Esophagus muscularis mucosa (tissue), 4 donors: Measurements from ENCODE around the gene CPED1. TPM values are rescaled to one million over a fixed set of nuclear protein-coding genes. Genes with fewer than 3 reads are reported as not detected.

ENCODE experiments used
- DNase-seq: peaks from one replicate; pipeline ENCODE4 v3.0.0-alpha.2; 2017; ENCODE audit errors: extremely low spot score
- H3K27ac ChIP-seq, 4 donors: fragments of 200-600 bp; sonication (generic); replicated peaks in 1 of 4; 1 replicate in 3 of 4; 2 replicates in 1 of 4; pipeline ENCODE4 v1.5.1; 2016 to 2019; ENCODE audit warnings: mild to moderate bottlenecking in 1 of 4
- H3K27me3 ChIP-seq, 4 donors: fragments of 200-600 bp; sonication (generic); one replicate each; pipeline versions ENCODE4 v1.5.1 to v1.6.0; 2016 to 2019
- H3K36me3 ChIP-seq, 4 donors: fragments of 200-600 bp; sonication (generic); one replicate each; pipeline ENCODE4 v1.5.1; 2016 to 2019
- H3K4me1 ChIP-seq, 4 donors: fragments of 200-600 bp; sonication (generic); one replicate each; pipeline ENCODE4 v1.5.1; 2016 to 2019
- H3K4me3 ChIP-seq, 4 donors: fragments of 200-600 bp; sonication (generic); 1 replicate in 2 of 4; 2 replicates in 2 of 4; pipeline ENCODE4 v1.5.1; 2016 to 2019; ENCODE audit warnings: mild to moderate bottlenecking in 4 of 4, moderate library complexity in 1 of 4
- H3K9me3 ChIP-seq, 4 donors: fragments of 200-600 bp; sonication (generic); 1 replicate in 3 of 4; 2 replicates in 1 of 4; pipeline ENCODE4 v1.5.1; 2016 to 2019
- EP300 ChIP-seq: sonication (generic); formaldehyde crosslinking; IDR thresholded peaks from one replicate; pipeline ENCODE4 v1.6.1; 2017; ENCODE audit warnings: antibody characterized with exemption
- POLR2A ChIP-seq: fragments of 450-650 bp; IDR thresholded peaks from one replicate; pipeline ENCODE4 v1.6.1; 2017; ENCODE audit warnings: antibody characterized with exemption, moderate library complexity, mild to moderate bottlenecking, low read depth
- POLR2AphosphoS5 ChIP-seq, 2 donors: sonication (generic); formaldehyde crosslinking; IDR thresholded peaks; one replicate each; pipeline ENCODE4 v1.6.1; 2017; ENCODE audit warnings: antibody characterized with exemption in 2 of 2
- WGBS: methylation state at CpG from one replicate; pipeline ENCODE4 v1.1.5; 2018; 5-methylcytosine and 5-hydroxymethylcytosine counted together
- intact Hi-C: fragments of 100-400 bp; cut with DNase I; formaldehyde crosslinking; loops from one replicate; pipeline ENCODE4 v1.15.1; 2023
- total RNA-seq, 4 donors: library from RNA; depleted of rRNA; stranded (reverse); fragments of >200 nt; gene quantifications; one replicate each; pipeline versions ENCODE4 v1.1.0 to v1.2.1, GENCODE V29; 2016
- TF ChIP-seq, protein P1 (sequence below), 3 experiments: fragments of 200-600 bp in 2 of 3; fragments of 450-650 bp in 1 of 3; sonication (generic) in 2 of 3; IDR thresholded peaks; one replicate each; pipeline ENCODE4 v1.5.1; 2017 to 2019; ENCODE audit warnings: antibody characterized with exemption in 3 of 3, mild to moderate bottlenecking in 2 of 3, moderate library complexity in 1 of 3

CPED1 gene
- total RNA-seq, 4 donors from 2014 or later = 28.1 to 81.8 (median 32.0) TPM

DNA sequence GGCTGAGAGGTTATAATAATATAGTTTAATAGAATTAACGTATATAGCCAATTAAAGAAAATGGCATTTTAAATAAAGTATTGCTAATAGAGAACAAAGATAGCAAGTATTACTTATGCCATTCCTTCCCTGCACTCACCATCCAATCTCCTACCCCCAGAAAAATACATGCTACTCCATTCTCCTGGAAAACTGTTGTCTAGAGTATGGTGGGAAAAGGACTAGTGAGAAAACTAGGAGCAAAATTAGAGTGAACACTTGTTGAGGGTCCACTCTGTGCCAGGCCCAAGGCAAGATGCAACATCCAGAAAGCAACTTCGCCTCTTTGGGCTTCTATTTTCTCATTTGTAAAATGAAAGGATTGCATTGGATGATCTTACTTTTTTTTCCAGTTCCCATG is 149.1 kb downstream of the CPED1 start:
- no peaks in the 10 kb centered on the region for H3K9me3 ChIP-seq
- DNase-seq = no peak
- H3K4me3 ChIP-seq = no peak overlapping the region
- no peak overlapping the region for H3K27ac ChIP-seq
- no peaks in the 10 kb centered on the region for H3K27me3 ChIP-seq
- TF ChIP-seq, protein P1, sequence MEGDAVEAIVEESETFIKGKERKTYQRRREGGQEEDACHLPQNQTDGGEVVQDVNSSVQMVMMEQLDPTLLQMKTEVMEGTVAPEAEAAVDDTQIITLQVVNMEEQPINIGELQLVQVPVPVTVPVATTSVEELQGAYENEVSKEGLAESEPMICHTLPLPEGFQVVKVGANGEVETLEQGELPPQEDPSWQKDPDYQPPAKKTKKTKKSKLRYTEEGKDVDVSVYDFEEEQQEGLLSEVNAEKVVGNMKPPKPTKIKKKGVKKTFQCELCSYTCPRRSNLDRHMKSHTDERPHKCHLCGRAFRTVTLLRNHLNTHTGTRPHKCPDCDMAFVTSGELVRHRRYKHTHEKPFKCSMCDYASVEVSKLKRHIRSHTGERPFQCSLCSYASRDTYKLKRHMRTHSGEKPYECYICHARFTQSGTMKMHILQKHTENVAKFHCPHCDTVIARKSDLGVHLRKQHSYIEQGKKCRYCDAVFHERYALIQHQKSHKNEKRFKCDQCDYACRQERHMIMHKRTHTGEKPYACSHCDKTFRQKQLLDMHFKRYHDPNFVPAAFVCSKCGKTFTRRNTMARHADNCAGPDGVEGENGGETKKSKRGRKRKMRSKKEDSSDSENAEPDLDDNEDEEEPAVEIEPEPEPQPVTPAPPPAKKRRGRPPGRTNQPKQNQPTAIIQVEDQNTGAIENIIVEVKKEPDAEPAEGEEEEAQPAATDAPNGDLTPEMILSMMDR (IDR thresholded peaks at IDR 0.05) = no peak
- TF ChIP-seq EP300 (no peak), POLR2AphosphoS5 (IDR thresholded peaks at IDR 0.05) (no peak), POLR2A (no peak)
- peaks cover 3 to 41% (median 16%) of the 10 kb centered on the region in 4 donors for H3K36me3 ChIP-seq
- intact Hi-C loops = no loop called here
- WGBS = 97% methylated on average over 2 of the region's 2 CpGs
- no peaks in the 10 kb centered on the region for H3K4me1 ChIP-seq

DNA sequence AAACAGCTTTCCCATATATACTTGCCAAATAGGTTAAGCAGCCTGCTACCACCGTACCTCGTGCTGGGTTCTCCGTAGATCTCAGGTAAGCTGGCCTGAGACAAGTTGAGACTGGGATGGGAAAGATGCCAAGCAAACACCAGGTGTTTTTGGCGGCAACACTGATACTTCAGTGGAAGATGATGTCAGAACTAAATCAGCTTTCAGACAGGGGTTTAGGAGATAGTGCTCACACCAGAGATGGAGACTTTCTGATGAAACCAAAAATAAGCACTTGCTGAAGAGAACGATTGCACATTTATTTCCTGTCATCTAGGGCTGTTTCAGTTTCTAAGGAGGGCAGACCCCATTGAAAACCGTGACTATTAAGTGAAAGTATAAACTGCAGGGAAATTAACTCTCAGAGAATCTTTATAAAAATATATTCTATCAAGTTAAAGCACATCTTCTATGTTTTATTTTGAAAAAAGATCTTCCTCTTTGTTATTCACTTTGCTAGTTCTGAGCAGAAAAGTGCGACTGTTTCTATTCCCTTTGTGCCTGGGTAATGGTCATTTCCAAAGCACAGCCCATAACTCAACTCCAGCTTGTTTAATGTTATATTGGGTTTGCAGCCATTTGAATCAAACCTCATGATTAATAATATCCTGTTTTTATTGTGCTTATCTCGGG is 149.9 kb downstream of the CPED1 start:
- TF ChIP-seq, protein P1 (IDR thresholded peaks at IDR 0.05) = no peak
- TF ChIP-seq POLR2AphosphoS5 (IDR thresholded peaks at IDR 0.05) (no peak), POLR2A (no peak), EP300 (no peak)
- DNase-seq = no peak
- 74% methylated on average over 8 of the region's 8 CpGs for WGBS
- Histone ChIP-seq H3K9me3 (no peaks in the 10 kb centered on the region), H3K27ac (no peak overlapping the region), H3K27me3 (no peaks in the 10 kb centered on the region), H3K36me3 (peaks cover 3 to 46% (median 18%) of the 10 kb centered on the region in 4 donors), H3K4me3 (no peak overlapping the region), H3K4me1 (no peaks in the 10 kb centered on the region)
- intact Hi-C loops = no loop called here

GRCh38 chr7:121139427-121139826 is 150.9 kb downstream of the CPED1 start:
- Histone ChIP-seq H3K36me3 (peaks cover 3 to 39% (median 16%) of the 10 kb centered on the region in 4 donors), H3K27me3 (no peaks in the 10 kb centered on the region), H3K9me3 (no peaks in the 10 kb centered on the region), H3K4me3 (no peak overlapping the region), H3K27ac (no peak overlapping the region), H3K4me1 (no peaks in the 10 kb centered on the region)
- no peak for DNase-seq
- intact Hi-C loops = no loop called here
- WGBS = 86% methylated on average over 3 of the region's 3 CpGs
- TF ChIP-seq, protein P1 (IDR thresholded peaks at IDR 0.05) = no peak
- TF ChIP-seq POLR2AphosphoS5 (IDR thresholded peaks at IDR 0.05) (no peak), EP300 (no peak), POLR2A (no peak)

DNA sequence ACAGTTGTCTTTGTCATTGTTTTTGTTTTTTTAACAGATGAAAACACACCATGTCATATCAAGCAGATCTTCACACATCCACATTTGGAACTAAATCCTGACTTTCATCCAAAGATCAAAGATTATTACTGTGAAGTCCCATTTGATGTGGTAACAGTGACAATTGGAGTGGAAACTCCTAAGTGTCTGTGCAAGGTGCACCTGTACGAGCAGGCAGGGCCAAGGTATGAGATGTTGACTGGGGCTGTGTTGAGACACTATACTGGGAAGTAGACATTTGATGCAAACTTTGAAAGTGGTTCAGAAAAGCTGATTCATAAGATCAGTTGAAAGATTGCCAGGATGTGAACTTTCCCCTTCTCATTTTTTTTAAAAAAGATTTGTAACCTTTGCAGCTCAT is 152.3 kb downstream of the CPED1 start:
- H3K36me3 ChIP-seq = peaks cover 3 to 36% (median 18%) of the 10 kb centered on the region in 4 donors
- H3K27ac ChIP-seq = no peak overlapping the region
- H3K4me3 ChIP-seq = no peak overlapping the region
- H3K4me1 ChIP-seq = no peaks in the 10 kb centered on the region
- H3K9me3 ChIP-seq = no peaks in the 10 kb centered on the region
- intact Hi-C loops = no loop called here
- WGBS = 83% methylated on average over 1 of the region's 1 CpG
- TF ChIP-seq, protein P1 (IDR thresholded peaks at IDR 0.05) = no peak
- TF ChIP-seq POLR2A (no peak), POLR2AphosphoS5 (IDR thresholded peaks at IDR 0.05) (no peak), EP300 (no peak)
- H3K27me3 ChIP-seq = no peaks in the 10 kb centered on the region
- no peak for DNase-seq

DNA sequence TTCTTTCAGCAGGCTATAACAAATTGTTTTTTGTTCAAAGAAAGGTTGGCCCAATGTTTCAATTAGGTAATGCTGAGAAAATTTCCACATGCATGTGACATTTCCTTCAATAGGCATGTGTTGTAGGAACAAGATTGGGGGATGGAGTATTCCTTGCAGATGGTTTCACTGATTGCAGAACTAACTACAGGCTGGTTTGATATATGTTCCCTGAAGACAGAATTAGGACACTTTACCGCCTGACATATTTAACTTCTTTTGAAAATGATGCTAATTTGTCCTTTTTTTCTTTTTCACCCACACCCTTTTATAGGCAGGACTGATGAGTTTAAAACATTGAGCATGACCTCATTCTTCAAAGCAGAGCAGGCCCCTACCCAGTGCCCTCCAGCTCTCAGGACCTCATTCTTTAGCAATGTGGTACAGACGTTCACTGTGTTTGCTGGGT is 163.3 kb downstream of the CPED1 start:
- no peak for DNase-seq
- H3K36me3 ChIP-seq = peaks cover 0 to 14% (median 3%) of the 10 kb centered on the region in 4 donors
- H3K4me3 ChIP-seq = no peak overlapping the region
- no peak overlapping the region for H3K27ac ChIP-seq
- TF ChIP-seq POLR2AphosphoS5 (IDR thresholded peaks at IDR 0.05) (no peak), POLR2A (no peak), EP300 (no peak)
- TF ChIP-seq, protein P1 (IDR thresholded peaks at IDR 0.05) = no peak
- 45% methylated on average over 2 of the region's 2 CpGs for WGBS
- H3K9me3 ChIP-seq = no peaks in the 10 kb centered on the region
- no peaks in the 10 kb centered on the region for H3K27me3 ChIP-seq
- intact Hi-C loops = no loop called here
- H3K4me1 ChIP-seq = no peaks in the 10 kb centered on the region
